EH (cell line): ENCODE measurements around the gene CAPN10.
A peak's percentile ranks its signal among the peaks of the same experiment; 100 is the strongest.

ENCODE experiments used
- DNase-seq: peaks from one replicate; pipeline ENCODE4 v3.0.0-alpha.2; 2015; ENCODE audit warnings: low read depth

Gene CAPN10

DNA sequence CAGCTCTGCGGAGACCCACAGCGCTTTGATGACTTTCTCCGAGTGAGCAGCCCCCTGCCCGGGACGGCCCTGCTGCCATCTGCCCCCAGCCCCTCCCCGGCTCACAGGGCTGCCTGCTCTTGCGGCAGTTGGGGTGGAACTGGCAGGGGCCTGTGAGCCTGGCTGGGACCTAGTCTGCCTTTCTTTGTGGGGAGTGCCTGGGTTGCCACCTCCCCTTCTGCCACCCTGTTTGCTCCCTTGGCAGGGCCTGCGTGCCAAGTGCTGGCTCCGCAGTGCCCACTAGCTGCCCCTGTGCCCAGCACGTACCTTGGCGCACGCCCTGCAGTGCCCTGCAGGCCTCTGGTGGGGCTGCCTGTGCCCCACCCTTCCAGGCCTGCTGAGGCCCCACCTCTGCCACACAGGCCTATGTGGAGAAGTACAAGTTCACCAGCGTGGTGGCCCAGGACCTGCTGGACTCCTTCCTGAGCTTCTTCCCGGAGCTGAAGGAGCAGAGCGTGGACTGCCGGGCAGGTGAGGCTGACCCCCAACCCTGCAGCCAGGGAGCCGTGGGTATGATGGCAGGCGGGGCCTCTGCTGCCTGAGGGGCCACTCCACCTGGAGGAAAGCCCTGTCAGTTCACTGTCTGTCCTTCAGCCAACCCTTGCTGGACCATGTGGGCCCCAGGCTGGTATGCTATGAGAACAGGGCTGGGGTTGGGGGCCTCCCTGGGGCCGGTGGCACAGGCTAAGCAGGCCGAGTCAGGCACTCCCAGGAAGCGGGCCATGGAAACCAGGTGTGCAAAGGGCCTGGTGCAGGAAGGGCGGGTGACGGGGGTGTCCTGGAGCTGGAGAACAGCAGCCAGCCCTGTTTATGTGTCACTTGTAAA is 11.2 kb upstream of the CAPN10 start:
- DNase-seq = no peak

DNA sequence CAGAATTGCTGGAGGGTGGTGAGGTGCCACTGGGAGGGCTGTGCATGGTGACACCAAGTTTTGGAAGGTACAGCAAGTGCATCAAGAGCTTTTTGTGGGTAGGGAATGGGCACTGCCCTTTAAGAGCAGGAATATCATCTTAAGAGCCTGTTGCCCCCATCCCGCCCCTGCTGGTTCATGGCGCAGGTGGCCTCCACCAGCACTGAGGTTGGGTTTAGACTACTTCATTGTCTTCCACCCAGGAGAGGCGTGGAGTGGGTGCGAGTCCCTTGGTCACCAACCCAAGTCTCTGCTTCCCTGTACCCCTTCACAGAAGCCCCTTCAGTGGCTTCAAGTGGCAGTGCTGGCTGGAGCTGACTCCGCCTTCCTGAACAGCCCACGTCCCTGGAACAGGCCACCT is 10.5 kb upstream of the CAPN10 start:
- DNase-seq = no peak

DNA sequence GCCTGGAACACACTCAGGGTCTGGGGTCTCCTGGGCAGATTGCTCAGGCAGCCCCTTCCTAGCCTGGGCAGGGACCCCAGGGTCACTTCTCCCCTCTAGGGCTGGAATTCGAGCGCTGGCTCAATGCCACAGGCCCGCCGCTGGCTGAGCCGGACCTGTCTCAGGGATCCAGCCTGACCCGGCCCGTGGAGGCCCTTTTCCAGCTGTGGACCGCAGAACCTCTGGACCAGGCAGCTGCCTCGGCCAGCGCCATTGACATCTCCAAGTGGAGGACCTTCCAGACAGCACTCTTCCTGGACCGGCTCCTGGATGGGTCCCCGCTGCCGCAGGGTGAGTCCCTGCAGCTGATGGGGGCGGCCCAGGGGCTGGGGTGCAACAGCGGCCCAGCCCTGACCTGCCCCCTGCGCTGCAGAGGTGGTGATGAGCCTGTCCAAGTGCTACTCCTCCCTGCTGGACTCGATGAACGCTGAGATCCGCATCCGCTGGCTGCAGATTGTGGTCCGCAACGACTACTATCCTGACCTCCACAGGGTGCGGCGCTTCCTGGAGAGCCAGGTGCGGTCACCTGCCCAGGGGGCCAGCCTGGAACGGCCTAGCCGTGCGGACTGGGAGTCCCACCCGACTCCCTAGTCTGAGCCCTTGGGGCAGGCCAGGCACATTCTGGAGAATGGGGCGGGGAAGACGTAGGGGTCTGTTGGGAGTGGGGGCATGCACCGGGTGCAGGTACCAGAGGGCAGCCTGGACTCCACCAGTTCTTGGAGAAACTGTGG is 9.9 kb upstream of the CAPN10 start:
- DNase-seq = no peak

DNA sequence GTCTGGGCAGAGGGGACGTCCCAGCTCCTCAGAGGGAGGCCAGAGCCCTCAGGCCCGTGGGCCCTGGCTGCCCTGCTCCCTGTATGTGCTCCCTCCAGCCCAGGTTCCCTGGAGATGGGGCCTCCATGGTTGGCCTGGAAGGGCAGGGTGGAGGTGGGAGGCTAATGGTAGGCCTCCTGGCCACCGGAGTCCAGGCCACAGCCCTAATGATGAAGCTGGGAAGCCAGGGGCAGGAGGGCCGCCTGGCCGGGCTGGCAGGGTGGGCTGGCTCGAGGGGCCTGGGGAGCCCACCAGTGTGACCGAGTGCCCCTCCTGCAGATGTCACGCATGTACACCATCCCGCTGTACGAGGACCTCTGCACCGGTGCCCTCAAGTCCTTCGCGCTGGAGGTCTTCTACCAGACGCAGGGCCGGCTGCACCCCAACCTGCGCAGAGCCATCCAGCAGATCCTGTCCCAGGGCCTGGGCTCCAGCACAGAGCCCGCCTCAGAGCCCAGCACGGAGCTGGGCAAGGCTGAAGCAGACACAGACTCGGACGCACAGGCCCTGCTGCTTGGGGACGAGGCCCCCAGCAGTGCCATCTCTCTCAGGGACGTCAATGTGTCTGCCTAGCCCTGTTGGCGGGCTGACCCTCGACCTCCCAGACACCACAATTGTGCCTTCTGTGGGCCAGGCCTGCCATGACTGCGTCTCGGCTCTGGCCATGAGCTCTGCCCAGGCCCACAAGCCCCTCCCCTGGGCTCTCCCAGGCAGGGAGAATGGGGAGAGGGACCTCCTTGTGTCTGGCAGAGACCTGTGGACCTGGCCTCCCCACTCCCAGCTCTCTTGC is 9.0 kb upstream of the CAPN10 start:
- DNase-seq = no peak

DNA sequence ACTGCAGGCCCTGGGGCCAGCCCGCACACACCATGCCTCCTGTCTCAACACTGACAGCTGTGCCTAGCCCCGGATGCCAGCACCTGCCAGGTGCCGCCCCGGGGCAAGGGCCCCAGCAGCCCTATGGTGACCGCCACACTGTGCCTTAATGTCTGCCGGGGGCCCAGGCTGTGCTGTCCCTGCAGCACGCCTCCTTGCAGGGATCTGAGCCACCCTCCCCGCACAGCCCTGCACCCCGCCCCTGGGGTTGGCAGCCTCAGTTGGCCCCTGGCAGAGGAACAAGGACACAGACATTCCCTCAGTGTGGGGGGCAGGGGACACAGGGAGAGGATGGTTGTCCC is 8.5 kb upstream of the CAPN10 start:
- DNase-seq = no peak

DNA sequence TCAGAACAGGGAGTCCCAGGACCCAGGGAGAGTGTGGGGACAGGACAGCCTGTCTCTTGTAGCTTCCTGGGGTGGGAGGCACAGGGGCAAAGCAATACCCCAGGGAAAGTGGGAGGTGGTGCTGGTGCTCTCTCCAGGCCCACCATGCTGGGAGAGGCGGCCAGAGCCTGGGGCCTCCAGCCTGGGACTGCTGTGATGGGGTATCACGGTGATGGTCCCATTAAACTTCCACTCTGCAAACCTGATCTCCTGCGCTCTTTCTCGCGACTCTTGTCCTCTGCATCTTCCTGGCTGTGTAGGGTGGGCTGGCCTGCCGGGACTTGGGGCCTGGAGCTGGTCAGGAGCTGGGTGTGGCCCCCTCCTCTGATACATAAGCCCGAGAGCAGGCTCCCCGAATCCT is 8.0 kb upstream of the CAPN10 start:
- no peak for DNase-seq

DNA sequence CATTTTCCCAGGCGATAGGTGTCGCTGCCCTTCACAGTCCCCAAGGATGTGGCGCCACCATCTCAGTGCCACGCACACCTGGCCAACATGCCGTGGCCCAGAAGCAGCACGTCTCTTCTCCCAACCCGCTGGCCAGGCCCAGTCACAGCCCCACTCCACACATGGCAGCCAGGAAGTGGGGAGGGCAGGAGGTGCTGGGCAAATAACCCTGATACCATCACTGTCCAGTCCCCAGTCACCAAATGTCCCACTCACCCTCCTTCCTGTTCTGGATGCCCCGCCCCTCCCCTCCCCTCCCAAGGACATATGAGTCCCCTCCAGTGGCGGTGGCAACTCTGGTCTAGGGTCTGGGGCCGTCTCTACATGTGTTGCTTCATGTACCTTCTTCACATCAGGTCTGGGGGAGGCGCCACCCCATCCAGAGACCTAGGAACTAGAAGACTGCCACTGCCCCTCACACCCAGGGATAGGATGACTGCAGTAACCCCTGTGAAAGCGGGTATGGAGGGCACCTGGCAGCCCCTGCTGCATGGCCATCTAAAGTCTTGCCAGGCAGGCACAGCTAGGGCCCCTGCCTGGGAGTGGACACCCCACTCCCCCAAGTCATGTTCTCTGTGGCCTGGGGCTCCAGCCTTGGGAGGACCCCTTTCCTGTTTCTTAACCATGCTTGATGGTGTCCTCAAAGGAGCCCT is 7.3 kb upstream of the CAPN10 start:
- DNase-seq = no peak

DNA sequence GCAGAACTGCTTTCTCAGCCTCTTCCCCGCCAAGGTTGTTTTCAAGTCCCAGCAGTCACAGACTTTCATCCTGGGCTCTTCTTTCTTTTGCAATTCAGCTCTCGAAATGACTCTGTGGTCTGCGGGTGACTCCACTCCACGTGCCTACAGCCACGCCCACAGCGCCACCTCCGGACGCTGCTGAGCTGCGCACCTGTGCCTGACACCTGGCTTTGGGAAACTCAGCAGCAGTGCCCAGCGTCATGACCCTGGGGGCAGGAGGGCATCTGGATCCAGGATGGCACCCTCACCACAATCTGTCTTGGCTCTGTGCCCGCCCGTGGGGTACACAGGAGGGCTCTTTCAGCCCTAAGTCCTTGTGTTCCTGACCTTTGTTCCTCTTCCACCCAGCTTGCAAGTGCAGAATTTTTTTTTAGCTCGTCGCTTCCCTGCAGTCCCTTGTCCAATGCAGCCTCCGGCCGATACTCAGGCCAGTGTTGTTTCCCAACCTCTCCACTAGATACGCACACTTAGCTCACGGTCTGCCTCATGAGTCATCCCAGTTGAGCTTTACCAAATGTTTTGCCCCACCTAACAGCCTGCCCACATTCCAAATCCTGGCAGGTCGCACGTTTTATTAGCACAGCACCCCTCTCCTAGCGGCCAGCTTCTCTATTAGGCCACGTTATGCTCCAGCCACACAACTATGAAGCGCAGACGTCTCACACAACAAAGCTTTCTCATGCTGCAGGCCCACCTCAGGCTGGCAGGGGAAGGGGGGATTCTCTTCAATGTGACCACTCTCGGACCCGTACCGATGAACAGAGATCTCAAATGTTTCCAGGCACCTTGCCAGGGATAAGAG is 6.5 kb upstream of the CAPN10 start:
- DNase-seq = peak; percentile 91

DNA sequence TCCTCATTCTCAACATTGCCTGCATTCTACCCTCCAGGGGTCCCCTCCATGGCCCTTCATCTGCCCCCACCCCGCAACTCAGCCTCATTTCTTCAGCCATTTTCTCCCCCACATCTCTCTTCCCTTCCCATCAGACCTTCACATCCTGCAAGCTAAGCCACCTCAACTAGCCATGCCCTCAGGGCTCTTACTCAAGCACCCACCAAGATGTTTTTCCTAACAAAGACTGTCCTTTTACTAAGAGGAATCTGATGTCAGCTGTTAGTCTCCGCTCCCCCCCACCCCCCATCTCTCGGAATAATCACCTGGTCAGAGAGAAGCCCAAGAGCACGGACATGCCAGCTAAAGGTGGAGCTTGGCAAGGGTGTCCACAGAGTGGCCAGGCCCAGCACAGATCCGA is 4.7 kb upstream of the CAPN10 start:
- DNase-seq = peak; percentile 36

DNA sequence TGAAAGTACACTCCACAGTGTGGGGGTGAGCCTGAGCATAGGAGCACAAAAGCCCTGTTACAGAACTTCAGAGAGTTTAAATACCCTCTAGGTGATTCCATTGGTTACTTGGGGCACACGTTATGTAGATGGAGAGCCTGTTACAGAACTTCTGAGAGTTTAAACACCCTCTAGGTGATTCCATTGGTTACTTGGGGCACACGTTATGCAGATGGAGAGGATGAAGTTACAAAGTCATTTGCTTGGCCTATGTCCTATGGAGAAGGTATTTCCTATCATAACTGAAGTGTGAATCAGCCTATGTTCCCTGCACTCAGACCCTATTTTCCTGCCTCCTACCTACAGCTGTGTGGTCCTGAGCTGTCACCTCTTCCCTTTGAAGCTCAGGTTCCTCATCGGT is 3.8 kb upstream of the CAPN10 start:
- peak; percentile 34 for DNase-seq

DNA sequence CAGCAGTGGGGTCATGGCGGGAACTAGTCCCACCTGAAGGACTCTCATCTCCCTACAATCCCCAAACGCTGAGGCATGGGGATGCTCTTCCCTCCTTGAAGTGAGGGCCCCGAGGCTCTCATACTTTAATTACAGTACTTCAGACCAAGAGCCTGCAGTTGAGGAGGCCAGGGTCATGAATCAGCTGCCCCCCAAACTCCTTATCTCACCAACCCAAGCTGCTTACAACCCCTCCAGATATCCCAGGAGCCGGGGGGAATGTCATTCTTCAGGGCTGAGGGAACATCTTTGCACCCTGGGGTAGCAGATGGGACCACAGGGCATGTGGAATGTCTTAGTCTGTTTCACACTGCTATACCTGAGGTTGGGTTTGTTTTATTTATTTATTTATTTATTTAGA is 2.8 kb upstream of the CAPN10 start:
- DNase-seq = no peak

DNA sequence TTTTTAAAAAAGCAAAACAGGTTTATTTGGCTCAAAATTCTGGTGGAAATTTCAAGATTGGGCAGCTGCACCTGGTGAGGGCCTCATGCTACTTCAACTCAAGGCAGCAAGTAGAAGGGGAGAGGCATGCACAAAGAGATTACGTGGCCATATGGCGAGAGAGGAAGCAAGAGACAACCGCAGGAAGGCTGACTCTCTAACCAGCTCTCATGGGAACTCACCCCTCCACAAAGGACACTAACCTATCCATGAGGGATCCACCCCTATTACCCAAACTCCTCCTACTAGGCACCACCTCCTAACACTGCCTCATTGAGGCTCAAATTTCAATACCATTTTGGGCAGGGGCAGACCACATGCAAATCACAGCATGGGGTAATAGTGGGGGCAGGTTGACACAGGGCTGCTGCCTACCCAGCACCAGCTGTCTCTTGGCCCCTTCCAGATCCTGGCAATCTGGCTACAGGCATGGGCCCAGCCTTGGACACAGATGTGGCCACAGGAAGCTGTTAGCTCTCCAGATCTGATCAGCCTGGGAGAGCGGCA is 2.0 kb upstream of the CAPN10 start:
- DNase-seq = peak; percentile 57

DNA sequence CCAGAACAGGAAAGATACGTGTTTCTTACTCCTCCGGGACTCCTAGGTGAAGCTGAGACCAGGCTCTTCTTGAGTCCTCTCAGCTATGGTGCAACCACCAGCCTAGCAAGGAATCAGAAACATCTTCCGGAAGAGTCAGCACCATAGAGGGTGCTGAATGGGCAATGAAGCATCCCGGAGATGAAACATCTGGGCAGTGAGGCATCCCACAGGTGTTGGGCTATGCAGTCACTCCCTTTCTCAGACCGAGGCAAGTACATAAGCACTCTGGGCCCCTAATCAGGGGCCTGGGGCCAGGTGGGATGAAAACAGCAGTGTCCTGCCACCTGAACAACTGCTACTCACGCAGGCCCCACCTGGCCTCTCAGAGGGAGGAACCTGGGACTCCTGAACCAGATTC is 1.4 kb upstream of the CAPN10 start:
- DNase-seq = no peak

DNA sequence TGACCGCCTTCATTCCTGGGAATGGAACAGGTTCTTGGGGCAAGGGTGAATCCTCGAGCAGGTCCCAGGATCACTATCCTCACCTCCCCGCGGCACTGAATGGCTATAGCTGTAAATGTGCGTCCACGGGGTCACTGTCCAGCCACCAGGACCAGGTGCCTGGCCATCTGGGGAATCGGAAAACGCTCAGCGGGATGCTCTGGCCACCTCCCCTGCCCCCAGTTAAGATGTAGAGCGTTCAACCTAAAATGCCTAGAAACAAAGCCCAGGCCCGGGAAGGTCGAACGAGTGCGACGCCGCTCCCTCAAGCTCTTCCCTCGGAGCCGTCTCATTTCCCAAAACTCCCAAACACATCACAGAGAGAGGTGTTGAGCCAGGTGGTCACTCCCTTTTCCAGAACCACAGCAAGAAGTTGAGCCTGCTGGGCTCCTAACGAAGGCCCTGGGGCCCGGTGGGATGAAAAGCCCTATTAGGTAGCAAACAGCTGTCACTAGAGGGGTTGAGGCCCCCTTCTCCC is 795 bp upstream of the CAPN10 start:
- DNase-seq = no peak

DNA sequence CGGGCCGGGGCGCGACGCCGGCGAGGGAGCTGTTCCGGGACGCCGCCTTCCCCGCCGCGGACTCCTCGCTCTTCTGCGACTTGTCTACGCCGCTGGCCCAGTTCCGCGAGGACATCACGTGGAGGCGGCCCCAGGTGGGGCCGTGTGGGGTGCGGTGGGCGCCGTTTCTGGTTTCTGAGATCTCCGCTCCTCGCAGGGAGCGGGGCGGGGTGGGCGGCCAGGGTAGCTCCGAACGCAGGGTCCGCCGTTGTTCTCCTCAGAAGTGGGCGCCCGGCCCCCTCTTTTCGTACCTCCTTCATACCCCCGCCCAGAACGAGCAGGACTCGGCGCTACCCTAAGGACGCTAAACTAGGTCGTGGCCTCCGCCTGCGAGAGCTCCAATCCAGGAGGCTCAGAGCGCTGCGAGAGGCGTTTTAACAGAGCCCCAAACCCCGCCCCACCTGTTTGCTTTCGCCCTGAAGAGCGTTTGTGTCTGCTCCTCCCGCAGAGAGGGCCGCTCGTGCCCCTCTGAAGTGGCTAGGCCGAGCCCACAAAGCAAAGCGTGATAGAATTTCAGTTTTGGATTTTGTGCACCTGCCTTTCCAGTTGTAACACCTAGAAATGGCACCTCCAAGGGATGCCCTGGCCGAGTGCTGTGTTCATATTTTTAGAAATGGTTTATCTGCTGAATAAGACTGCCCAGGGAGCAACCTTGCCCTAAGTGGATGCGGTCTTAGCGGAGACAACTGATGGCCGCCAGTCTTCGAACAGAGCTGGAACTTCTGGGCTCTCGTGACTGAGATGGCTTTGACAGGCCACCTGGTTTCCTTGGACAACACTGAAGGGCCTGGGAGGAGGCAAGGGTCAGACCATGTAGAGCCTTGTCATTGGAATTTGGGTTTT is 626 bp downstream of the CAPN10 start:
- peak; percentile 26 for DNase-seq

DNA sequence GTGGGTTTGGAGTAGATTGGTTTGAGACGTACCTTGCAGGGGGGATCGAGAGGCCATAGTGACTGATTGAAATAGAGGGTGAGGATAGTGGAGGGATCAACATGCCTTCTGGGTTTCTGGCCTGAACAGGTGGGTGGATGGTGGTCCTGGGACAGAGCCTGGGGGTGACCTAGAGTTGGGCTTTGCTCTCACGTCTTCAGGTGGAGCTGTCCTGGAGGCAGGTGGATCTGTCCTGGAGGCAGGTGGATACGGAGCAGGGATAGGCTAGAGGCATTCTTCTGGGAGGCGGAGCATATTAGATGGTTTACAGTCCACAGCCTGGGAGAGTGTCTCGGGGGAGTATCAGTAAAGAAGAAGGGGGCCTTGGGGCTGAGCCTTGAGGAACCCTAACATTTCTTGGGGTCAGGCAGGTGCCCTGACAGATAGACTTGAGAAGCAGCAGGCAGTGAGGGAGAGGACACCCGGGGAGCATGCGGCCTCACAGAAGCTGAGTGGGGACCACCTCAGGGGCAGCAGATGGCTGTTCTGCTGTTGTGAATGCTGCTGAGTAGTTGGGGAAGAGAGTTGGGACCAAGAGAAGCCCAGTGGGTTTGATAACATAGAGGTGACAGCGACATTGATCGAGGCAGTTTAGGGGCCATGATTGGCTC is 1.6 kb downstream of the CAPN10 start:
- DNase-seq = no peak

DNA sequence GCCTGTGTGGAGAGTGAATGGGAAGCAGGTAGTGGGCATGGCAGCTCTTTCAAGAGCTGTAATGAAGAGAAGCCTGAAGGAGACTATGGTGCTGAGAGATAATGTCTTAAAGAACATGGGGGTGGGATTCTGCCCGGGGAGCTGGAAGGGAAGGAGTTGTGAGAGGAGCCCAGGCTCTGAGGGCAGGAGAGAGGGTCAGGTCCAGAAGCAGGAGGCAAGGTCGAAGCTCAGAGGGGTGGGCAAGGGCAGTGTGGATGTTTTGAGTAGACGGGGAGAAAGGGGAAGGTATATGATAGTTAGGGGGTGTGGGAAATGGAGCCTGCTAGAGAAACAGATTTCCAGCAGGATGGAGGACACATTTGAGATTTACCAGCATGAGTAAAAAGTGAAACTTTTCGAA is 2.1 kb downstream of the CAPN10 start:
- no peak for DNase-seq

DNA sequence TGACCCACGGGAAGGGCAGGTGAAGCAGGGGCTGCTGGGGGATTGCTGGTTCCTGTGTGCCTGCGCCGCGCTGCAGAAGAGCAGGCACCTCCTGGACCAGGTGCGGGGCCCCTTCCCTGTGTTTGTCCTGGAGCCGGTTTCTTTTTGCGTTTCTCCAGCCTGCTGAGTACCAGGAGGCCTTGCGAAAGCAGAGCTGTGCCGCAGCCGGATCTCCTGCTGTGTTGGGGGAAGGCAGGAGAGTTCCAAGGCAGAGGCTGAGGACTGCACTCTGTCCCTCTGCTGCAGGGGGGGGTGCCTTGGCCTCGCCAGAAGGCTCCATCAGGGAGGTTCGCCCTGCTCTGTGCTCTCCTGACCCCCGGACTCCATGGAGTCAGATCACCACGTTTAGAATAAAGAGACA is 2.8 kb downstream of the CAPN10 start:
- no peak for DNase-seq
